ENCODE data around the gene RBSN. TPM values are rescaled to one million over a fixed set of nuclear protein-coding genes. Genes with fewer than 3 reads are reported as not detected.

The RBSN gene
- total RNA-seq, 1 donor from 2014 or later: 29.0 TPM

- no peak overlapping the region for H3K27ac Mint-ChIP-seq
- no peak for ATAC-seq (ENCODE audit: low read depth)
- TF ChIP-seq, protein P1, sequence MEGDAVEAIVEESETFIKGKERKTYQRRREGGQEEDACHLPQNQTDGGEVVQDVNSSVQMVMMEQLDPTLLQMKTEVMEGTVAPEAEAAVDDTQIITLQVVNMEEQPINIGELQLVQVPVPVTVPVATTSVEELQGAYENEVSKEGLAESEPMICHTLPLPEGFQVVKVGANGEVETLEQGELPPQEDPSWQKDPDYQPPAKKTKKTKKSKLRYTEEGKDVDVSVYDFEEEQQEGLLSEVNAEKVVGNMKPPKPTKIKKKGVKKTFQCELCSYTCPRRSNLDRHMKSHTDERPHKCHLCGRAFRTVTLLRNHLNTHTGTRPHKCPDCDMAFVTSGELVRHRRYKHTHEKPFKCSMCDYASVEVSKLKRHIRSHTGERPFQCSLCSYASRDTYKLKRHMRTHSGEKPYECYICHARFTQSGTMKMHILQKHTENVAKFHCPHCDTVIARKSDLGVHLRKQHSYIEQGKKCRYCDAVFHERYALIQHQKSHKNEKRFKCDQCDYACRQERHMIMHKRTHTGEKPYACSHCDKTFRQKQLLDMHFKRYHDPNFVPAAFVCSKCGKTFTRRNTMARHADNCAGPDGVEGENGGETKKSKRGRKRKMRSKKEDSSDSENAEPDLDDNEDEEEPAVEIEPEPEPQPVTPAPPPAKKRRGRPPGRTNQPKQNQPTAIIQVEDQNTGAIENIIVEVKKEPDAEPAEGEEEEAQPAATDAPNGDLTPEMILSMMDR (IDR thresholded peaks at IDR 0.05): no peak
- intact Hi-C loops (cut with micrococcal nuclease): no loop called here
- H3K27me3 Mint-ChIP-seq: no peaks in the 10 kb centered on the region
- peaks cover 17% of the 10 kb centered on the region for H3K36me3 Mint-ChIP-seq (ENCODE audit: low read depth)
- H3K9me3 Mint-ChIP-seq: no peaks in the 10 kb centered on the region
- ChIA-PET POLR2A (interaction anchor here (0.7 to 4.1 kb wide), 2 partner anchors 32 to 49 kb away, joined by 5 to 51 read pairs; partner anchors contain the start of gene RBSN), CTCF (interaction anchor here (0.6 kb wide), 1 partner anchor 14 kb away, joined by 3 read pairs; no protein-coding TSS in a partner anchor)
- H3K4me1 Mint-ChIP-seq: peaks cover 23% of the 10 kb centered on the region
- no peak overlapping the region for H3K4me3 Mint-ChIP-seq
- no peak for DNase-seq
These were observed 32.5 kb downstream of the RBSN start for GRCh38 chr3:15066467-15066866.

DNA sequence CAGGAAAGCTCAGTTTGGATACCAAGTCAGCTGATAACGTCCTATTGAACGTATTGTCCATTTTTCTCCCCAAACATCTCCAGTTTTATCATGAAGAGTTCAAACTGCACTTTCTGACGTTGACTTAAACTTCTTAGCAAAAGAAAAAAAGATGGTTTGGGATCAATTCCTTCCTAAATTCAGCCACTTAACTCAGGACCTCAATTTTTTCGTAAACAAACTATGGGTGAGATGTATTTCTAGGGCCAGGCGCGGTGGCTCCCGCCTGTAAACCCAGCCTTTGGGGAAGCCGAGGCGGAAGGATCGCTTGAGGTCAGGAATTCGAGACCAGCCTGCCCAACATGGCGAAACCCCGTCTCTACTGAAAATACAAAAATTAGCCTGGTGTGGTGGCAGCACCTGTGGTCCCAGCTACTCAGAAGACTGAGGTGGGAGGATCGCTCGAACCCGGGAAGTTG, 33.4 kb downstream of the RBSN start:
- TF ChIP-seq, protein P1 (IDR thresholded peaks at IDR 0.05): no peak
- Mint-ChIP-seq H3K36me3 (ENCODE audit: low read depth) (peaks cover 12% of the 10 kb centered on the region), H3K9me3 (no peaks in the 10 kb centered on the region), H3K27ac (peak overlapping the region; percentile 95), H3K4me1 (peaks cover 25% of the 10 kb centered on the region), H3K4me3 (peak overlapping the region; percentile 98), H3K27me3 (no peaks in the 10 kb centered on the region)
- DNase-seq (no peak), ATAC-seq (ENCODE audit: low read depth) (no peak)
- CTCF ChIA-PET: interaction anchor here (0.8 to 2.4 kb wide), 2 partner anchors 14 to 42 kb away, joined by 3 to 14 read pairs; no protein-coding TSS in a partner anchor
- intact Hi-C loops (cut with micrococcal nuclease): loop anchor here (1.0 kb wide), 11 partner anchors 10 to 941 kb away; partner anchors contain the start of genes BTD, CAPN7, CCDC174 and CHCHD4
- POLR2A ChIA-PET: interaction anchor here (0.7 to 4.1 kb wide), 14 partner anchors 10 to 941 kb away, joined by 3 to 62 read pairs (median 5); partner anchors contain the start of genes CCDC174, CHCHD4, RBSN and TMEM43

DNA sequence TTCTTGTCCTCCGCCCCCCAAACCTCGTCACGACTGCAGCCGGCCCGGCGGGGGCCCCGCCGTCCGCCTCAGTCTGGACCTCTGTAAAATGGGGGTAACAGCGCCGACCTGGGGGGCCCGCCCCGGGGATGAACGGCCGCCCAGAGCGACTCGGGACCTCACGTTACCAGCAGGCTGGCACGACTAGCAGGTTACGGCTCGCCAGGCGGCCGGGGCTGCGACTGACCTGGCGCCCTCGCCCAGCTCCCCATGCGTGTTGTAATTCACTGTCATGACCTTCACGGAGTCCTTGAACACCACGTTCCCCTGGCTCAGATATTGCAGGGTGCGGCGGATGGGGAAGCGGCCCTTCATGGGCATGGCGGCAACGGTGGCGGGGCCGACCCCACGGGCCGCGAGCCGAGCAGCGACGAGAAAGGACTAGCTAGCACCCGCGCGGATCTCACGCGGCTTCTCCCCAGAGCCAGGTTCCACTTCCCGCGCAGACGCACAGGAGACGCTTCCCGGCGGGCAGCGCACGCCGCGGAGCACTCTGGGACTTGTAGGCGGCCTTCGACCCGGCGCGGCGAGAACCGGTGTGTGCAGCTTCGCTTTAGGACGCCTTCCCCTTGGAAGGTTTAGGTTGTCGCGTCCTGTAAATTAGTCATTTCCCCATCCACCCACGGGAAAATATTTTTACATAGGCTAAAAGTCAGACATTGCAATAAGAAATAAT, 34.0 kb downstream of the RBSN start, which contains the start of gene MRPS25:
Gene MRPS25, minus strand, starts transcription at position 481 of the 715 bp plus-strand sequence. Its CDS starts 121 bp downstream, at position 360.
- Mint-ChIP-seq H3K4me3 (peak within 1 kb of the TSS; percentile 98), H3K4me1 (peaks cover 25% of the 10 kb centered on the region), H3K27ac (peak within 1 kb of the TSS; percentile 95), H3K9me3 (no peaks in the 10 kb centered on the region), H3K27me3 (no peaks in the 10 kb centered on the region), H3K36me3 (ENCODE audit: low read depth) (peaks cover 8% of the 10 kb centered on the region)
- DNase-seq: peak; percentile 84
- ChIA-PET CTCF (interaction anchor here (0.8 to 2.4 kb wide), 3 partner anchors 14 to 76 kb away, joined by 3 to 14 read pairs (median 3); no protein-coding TSS in a partner anchor), POLR2A (interaction anchor here (0.8 to 4.1 kb wide), 14 partner anchors 9 to 940 kb away, joined by 3 to 62 read pairs (median 4); partner anchors contain the start of genes CCDC174, CHCHD4, RBSN and TMEM43)
- ATAC-seq (ENCODE audit: low read depth): peak; percentile 97
- intact Hi-C loops (cut with micrococcal nuclease): loop anchor here (1.0 kb wide), 11 partner anchors 10 to 941 kb away; partner anchors contain the start of genes BTD, CAPN7, CCDC174 and CHCHD4
- TF ChIP-seq, protein P1 (IDR thresholded peaks at IDR 0.05): no peak

DNA sequence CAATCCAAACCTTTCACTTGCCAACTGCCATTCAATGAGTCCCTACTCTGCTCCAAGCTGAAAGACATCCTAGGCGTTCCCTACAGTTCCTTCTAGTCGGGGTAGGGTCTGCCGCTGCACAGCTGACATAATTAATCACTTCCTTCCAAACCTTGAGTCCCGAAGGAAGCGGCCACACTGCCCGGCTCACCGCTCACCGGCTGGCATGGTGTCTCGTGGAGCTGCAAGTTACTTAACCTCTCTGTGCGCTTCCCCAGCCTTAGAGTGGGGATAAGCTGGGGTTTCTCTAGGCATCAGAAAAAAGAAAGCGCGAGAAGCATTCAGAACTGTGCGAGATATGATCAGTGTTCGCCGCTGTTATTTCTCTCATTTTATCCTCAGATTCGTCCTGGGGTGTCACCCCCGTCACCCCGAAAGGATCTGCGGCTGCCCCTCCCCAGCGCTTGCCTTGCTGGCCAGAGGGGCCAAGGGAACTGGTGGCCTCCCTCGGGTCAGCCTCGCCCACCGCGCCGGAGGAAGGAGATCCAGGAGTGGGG, 34.6 kb downstream of the RBSN start:
- TF ChIP-seq, protein P1 (IDR thresholded peaks at IDR 0.05): no peak
- H3K9me3 Mint-ChIP-seq: no peaks in the 10 kb centered on the region
- intact Hi-C loops (cut with micrococcal nuclease): no loop called here
- peak overlapping the region; percentile 98 for H3K4me3 Mint-ChIP-seq
- H3K36me3 Mint-ChIP-seq (ENCODE audit: low read depth): peaks cover 14% of the 10 kb centered on the region
- H3K27ac Mint-ChIP-seq: peak overlapping the region; percentile 95
- ATAC-seq (ENCODE audit: low read depth): peak; percentile 5
- no peak for DNase-seq
- ChIA-PET POLR2A (interaction anchor here (0.8 to 4.1 kb wide), 11 partner anchors 8 to 413 kb away, joined by 3 to 62 read pairs (median 6); partner anchors contain the start of genes CCDC174 and RBSN), CTCF (interaction anchor here (1.6 to 2.4 kb wide), 2 partner anchors 13 to 75 kb away, joined by 3 to 14 read pairs; no protein-coding TSS in a partner anchor)
- no peaks in the 10 kb centered on the region for H3K27me3 Mint-ChIP-seq
- peaks cover 25% of the 10 kb centered on the region for H3K4me1 Mint-ChIP-seq

Measured in activated B cell treated with CpG ODN at 0.5 μM for 24 hours (primary cell).